Femur (tissue), 1 donor: ENCODE measurements around the gene TBX10.
A peak's percentile ranks its signal among the peaks of the same experiment; 100 is the strongest.
"Not testable (repeated sequence)": the region's sequence is repeated elsewhere in the genome, so short reads cannot be mapped to it uniquely, and the experiment has no call there.

Experiments used
- DNase-seq: peaks from one replicate; pipeline ENCODE4 v3.0.0-alpha.2; 2017

TBX10 gene

DNA sequence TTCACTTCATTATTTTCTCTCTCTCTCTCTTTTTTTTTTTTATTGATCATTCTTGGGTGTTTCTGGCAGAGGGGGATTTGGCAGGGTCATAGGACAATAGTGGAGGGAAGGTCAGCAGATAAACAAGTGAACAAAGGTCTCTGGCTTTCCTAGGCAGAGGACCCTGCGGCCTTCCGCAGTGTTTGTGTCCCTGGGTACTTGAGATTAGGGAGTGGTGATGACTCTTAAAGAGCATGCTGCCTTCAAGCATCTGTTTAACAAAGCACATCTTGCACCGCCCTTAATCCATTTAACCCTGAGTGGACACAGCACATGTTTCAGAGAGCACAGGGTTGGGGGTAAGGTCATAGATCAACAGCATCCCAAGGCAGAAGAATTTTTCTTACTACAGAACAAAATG is 42.1 kb downstream of the TBX10 start:
- not testable (repeated sequence) for DNase-seq

DNA sequence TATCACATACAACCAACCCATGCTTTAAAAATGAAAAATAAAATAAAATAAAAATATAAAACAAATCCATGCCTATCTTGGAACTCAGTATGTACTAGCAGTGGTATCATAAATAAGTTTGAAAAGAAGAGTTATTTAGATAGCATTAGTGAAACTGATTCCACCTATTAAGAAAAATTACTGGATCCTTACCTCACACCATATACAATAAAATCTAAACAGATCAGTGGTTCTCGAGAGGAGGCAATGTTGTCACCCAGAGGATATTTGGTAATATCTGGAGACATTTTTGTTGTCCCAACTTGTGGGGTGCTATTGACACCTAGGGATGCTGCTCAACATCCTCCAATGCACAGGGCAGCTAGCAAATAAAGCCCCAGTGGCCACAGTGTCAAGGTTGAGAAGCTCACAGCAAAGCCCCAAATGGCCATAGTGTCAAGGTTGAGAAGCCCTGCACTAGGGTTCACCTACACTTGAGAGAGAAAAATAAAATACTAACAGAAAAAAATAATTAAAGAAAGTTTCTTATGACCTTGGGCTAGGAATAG is 42.7 kb downstream of the TBX10 start:
- no peak for DNase-seq

- DNase-seq: no peak
Measured at GRCh38 chr11:67594480-67594879, 45.1 kb downstream of the TBX10 start.

GRCh38 chr11:67593565-67593905 is 46.0 kb downstream of the TBX10 start:
- DNase-seq: no peak

DNA sequence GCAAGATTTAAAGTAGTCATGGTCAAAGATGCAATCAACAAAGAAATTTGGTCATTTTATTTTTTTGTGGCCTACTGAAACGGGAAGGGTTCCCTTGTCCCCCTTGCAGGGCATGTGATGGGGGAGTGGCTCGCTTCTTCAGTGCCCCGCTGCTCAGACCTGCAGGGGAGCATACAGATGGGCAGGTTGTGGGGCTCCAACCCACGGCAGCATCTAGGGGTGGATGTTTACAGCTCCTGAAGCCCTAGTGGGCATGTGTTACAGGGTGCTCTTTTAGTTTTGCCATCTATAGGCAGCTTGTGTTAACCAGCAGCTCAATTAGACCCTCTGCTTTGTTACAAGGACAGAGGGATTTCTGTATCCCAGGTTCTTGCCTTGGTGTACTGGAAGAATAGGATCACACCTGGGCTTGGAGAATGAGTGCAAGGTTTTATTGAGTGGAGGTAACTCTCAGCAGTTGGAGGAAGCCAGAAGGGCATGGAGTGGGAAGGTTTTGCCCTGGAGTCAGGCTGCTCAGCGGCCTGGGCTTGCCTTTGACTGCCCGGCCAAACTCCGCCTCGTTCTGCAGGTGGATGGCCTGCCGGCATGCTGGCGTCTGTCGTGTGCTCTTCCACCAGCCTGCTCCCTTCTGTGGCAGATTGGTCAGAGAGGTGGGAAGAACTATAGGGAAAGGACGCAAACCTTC is 46.5 kb downstream of the TBX10 start:
- DNase-seq: no peak

DNA sequence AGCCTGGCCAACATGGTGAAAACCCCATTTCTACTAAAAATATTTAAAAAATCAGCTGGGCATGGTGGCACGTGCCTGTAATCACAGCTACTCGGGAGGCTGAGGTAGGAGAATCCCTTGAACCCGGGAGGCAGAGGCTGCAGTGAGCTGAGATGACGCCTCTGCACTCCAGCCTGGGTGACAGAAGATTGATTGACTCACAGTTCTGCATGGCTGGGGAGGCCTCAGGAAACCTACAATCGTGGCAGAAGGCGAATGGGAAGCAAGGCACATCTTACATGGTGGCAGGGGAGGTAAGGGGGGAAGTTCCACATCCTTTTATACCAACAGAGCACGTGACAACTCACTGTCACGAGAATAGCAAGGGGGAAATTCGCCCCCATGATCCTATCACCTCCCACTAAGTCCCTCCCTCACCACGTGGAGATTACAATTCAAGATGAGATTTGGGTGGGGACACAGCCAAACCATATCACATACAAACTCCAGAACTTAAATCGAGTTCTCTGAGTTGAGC is 50.6 kb downstream of the TBX10 start:
- DNase-seq: not testable (repeated sequence)

DNA sequence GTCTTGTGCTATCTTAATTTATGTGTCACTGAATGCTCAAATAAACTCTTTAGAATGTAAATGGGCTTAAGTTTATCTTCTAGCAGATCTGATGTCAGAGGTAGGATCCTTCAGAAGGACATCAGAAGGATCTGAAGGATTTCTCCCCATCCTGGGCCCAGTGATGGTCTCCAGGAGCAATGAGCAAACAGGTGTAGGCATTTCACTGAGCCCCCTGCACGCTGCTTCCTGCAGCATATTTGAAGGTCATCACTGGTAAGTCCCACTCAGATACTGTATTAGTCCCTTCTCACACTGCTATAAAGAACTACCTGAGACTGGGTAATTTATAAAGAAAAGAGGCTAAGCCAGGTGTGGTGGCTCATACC is 51.4 kb downstream of the TBX10 start:
- no peak for DNase-seq

GRCh38 chr11:67586568-67587250 is 52.9 kb downstream of the TBX10 start:
- DNase-seq: no peak

- no peak for DNase-seq
Measured at GRCh38 chr11:67585911-67586310, 53.7 kb downstream of the TBX10 start.

DNA sequence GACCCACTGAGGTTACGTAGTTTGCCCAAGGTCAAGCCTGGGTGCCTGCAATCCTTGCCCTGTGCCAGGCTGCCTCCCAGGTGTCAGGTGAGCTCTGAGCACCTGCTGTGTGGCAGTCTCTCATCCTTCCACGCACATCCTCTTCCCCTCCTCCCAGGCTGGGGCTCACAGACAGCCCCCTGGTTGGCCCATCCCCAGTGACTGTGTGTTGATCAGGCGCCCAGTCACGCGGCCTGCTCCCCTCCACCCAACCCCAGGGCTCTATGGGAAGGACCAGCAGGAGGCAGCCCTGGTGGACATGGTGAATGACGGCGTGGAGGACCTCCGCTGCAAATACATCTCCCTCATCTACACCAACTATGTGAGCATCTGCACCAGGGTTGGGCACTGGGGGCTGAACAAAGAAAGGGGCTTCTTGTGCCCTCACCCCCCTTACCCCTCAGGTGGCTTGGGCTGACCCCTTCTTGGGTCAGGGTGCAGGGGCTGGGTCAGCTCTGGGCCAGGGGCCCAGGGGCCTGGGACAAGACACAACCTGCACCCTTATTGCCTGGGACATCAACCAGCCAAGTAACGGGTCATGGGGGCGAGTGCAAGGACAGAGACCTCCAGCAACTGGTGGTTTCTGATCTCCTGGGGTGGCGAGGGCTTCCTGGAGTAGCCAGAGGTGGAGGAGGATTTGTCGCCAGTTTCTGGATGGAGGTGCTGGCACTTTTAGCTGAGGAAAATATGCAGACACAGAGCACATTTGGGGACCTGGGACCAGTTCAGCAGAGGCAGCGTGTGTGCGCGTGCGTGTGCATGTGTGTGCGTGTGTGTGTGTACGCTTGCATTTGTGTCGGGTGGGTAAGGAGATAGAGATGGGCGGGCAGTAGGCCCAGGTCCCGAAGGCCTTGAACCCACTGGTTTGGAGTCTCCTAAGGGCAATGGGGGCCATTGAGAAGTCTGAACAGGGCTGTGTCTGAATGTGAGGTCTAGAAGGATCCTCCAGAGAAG is 54.4 kb downstream of the TBX10 start:
- no peak for DNase-seq

- peak; percentile 81 for DNase-seq
Measured at GRCh38 chr11:67584205-67584880, 55.2 kb downstream of the TBX10 start.

DNA sequence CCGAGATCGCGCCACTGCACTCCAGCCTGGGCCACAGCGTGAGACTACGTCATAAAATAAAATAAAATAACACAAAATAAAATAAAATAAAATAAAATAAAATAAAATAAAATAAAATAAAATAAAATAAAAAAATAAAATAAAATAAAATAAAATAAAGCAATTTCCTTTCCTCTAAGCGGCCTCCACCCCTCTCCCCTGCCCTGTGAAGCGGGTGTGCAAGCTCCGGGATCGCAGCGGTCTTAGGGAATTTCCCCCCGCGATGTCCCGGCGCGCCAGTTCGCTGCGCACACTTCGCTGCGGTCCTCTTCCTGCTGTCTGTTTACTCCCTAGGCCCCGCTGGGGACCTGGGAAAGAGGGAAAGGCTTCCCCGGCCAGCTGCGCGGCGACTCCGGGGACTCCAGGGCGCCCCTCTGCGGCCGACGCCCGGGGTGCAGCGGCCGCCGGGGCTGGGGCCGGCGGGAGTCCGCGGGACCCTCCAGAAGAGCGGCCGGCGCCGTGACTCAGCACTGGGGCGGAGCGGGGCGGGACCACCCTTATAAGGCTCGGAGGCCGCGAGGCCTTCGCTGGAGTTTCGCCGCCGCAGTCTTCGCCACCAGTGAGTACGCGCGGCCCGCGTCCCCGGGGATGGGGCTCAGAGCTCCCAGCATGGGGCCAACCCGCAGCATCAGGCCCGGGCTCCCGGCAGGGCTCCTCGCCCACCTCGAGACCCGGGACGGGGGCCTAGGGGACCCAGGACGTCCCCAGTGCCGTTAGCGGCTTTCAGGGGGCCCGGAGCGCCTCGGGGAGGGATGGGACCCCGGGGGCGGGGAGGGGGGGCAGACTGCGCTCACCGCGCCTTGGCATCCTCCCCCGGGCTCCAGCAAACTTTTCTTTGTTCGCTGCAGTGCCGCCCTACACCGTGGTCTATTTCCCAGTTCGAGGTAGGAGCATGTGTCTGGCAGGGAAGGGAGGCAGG is 56.0 kb downstream of the TBX10 start, which contains the start of gene GSTP1:
TSS of gene GSTP1 (plus strand) at position 566 of the 958 bp plus-strand sequence. CDS start at position 598, 32 bp downstream.
- DNase-seq: peak; percentile 93

- DNase-seq: no peak
Measured at GRCh38 chr11:67582011-67582410, 57.6 kb downstream of the TBX10 start.

DNA sequence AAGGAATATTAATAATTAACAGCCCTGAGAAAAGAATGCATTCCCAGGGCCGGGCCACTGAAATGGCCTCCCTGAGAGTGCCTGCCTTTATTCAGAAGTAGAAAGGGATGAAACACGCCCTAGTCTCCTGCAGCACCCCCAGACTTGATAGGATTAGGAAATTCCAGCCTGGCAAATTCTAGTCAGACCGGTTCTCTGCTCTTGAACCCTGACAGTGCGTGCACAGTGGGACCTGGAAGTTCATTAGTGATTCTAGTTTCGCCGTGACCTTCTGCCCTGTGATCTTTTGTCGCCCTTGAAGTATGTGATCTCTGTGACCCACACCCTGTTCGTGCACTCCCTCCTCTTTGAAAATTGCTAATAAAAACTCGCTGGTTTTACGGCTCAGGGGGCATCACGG is 58.1 kb downstream of the TBX10 start:
- no peak for DNase-seq
